ENCODE measurements around the gene DIS3L2.

GRCh38 chr2:232043966-232044365, 82.5 kb downstream of the DIS3L2 start:
- TF ChIP-seq EZH2phosphoT487 (IDR thresholded peaks at IDR 0.05; ENCODE audit: low read depth), result no peak
- TF ChIP-seq CTCF (IDR thresholded peaks at IDR 0.05; ENCODE audit: low read depth, low read length), result no peak

Measured in OCI-LY3 (cell line).